Endodermal cell (in vitro differentiated cells): ENCODE data around the gene CPSF7. TPM values are rescaled to one million over a fixed set of nuclear protein-coding genes. Genes with fewer than 3 reads are reported as not detected.

ENCODE experiments used
- DNase-seq: peaks from one replicate; pipeline ENCODE4 v3.0.0-alpha.2; 2017
- H3K27ac ChIP-seq: 2 replicates; pipeline ENCODE4 v1.5.1; 2013; ENCODE audit warnings: mild to moderate bottlenecking, low read depth, low read length, moderate library complexity
- H3K27me3 ChIP-seq: 2 replicates; pipeline ENCODE4 v1.6.1; 2013; ENCODE audit warnings: mild to moderate bottlenecking, low read length, moderate library complexity; ENCODE audit not compliant: insufficient read depth, control insufficient read depth, poor library complexity, severe bottlenecking
- H3K36me3 ChIP-seq: 2 replicates; pipeline ENCODE4 v1.7.0; 2013; ENCODE audit warnings: mild to moderate bottlenecking, low read length, moderate library complexity; ENCODE audit not compliant: control insufficient read depth, insufficient read depth
- H3K4me1 ChIP-seq: one replicate; pipeline ENCODE4 v1.7.0; 2013; ENCODE audit warnings: low read length; ENCODE audit not compliant: control insufficient read depth, insufficient read depth
- H3K4me3 ChIP-seq: 2 replicates; pipeline ENCODE4 v1.5.1; 2013; ENCODE audit warnings: mild to moderate bottlenecking, low read length, moderate library complexity
- H3K9ac ChIP-seq: 2 replicates; pipeline ENCODE4 v1.6.1; 2013; ENCODE audit warnings: mild to moderate bottlenecking, low read length, moderate library complexity; ENCODE audit not compliant: poor library complexity, severe bottlenecking; ENCODE audit errors: extremely low read depth
- H3K9me3 ChIP-seq: 2 replicates; pipeline ENCODE4 v1.6.1; 2013; ENCODE audit warnings: mild to moderate bottlenecking, low read length, moderate library complexity; ENCODE audit not compliant: control insufficient read depth
- H3K27ac Mint-ChIP-seq: 2 replicates; pipeline ENCODE4 v1.8.0; 2020; ENCODE audit warnings: mixed read lengths
- H3K27me3 Mint-ChIP-seq: 2 replicates; pipeline ENCODE4 v1.8.0; 2021; ENCODE audit warnings: mild to moderate bottlenecking, mixed read lengths; ENCODE audit not compliant: insufficient read depth
- H3K36me3 Mint-ChIP-seq: 2 replicates; pipeline ENCODE4 v1.8.0; 2020; ENCODE audit warnings: low read depth, mixed read lengths
- H3K4me1 Mint-ChIP-seq: 2 replicates; pipeline ENCODE4 v1.8.0; 2020; ENCODE audit warnings: mixed read lengths
- H3K4me3 Mint-ChIP-seq: 2 replicates; pipeline ENCODE4 v1.8.0; 2020; ENCODE audit warnings: mild to moderate bottlenecking, moderate library complexity, mixed read lengths
- H3K9me3 Mint-ChIP-seq: 2 replicates; pipeline ENCODE4 v1.8.0; 2020; ENCODE audit warnings: mild to moderate bottlenecking, mixed read lengths
- CTCF ChIP-seq: fragments of 200-600 bp; sonication (generic); conservative IDR thresholded peaks from 2 replicates; pipeline ENCODE4 v1.5.0; 2021; ENCODE audit warnings: antibody characterized with exemption, mild to moderate bottlenecking
- WGBS, 2 experiments: methylation state at CpG; one replicate each; pipeline versions ENCODE4 v1.1.5 to v1.1.7; 2013; ENCODE audit warnings: missing lambda C conversion rate in 2 of 2, mixed read lengths in 1 of 2; ENCODE audit not compliant: insufficient coverage in 1 of 2, insufficient read length in 1 of 2; 5-methylcytosine and 5-hydroxymethylcytosine counted together
- long read RNA-seq, 4 experiments: library from polyadenylated mRNA in 2 of 4; library from RNA in 1 of 4; library from capped mRNA in 1 of 4; stranded (forward) in 3 of 4; unstranded in 1 of 4; transcript quantifications; one replicate each; pipeline ENCODE4 v2.0.0, GENCODE V29; 2020 to 2021; ENCODE audit warnings: inconsistent platforms in 1 of 4
- polyA plus RNA-seq, 2 experiments: library from polyadenylated mRNA; stranded (reverse); fragments of 50-300 nt; gene quantifications; one replicate each; pipeline ENCODE4 v1.2.3, GENCODE V29; 2013
- total RNA-seq, 2 donors: library from RNA; stranded (reverse); fragmentation: NEBNext Ultra II Directional in 1 of 2; extraction: Animal tissue kit (Norgen Biotek cat#: 25700) in 1 of 2; gene quantifications; 2 replicates in 1 of 2; 3 replicates in 1 of 2; pipeline ENCODE4 v1.2.1, GENCODE V29; 2021

Gene CPSF7
- 100 to 1,000 TPM; 108 to 117 TPM for total RNA-seq
- polyA plus RNA-seq (2013, experiment 1 of 2), result 100 TPM
- polyA plus RNA-seq (2013, experiment 2 of 2), result 91.8 TPM
- long read RNA-seq, experiment 1, transcript CPSF7-205 (10 exons, 3,524 nt), result major isoform, 5 of 40 reads
- long read RNA-seq, experiment 1, partial matches to known transcripts, result 14 of 40 reads
- long read RNA-seq, experiment 1, other reads (novel, unspliced or antisense), result 16 of 40 reads
- long read RNA-seq, experiment 2, transcript CPSF7-205 (10 exons, 3,524 nt), result major isoform, 57 of 135 reads
- long read RNA-seq, experiment 2, transcript CPSF7-202 (10 exons, 3,650 nt), result minor isoform, 29 of 135 reads
- long read RNA-seq, experiment 2, partial matches to known transcripts, result 14 of 135 reads
- long read RNA-seq, experiment 2, other reads (novel, unspliced or antisense), result 32 of 135 reads
- long read RNA-seq, experiment 3, transcript CPSF7-202 (10 exons, 3,650 nt), result major isoform, 16 of 74 reads
- long read RNA-seq, experiment 3, transcript CPSF7-205 (10 exons, 3,524 nt), result minor isoform, 15 of 74 reads
- long read RNA-seq, experiment 3, partial matches to known transcripts, result 7 of 74 reads
- long read RNA-seq, experiment 3, other reads (novel, unspliced or antisense), result 35 of 74 reads
- long read RNA-seq, experiment 4, partial matches to known transcripts, result 2 of 7 reads
- long read RNA-seq, experiment 4, other reads (novel, unspliced or antisense), result 4 of 7 reads

GRCh38 chr11:61429691-61430582 lies at the start of gene CPSF7, which contains the start of gene SDHAF2:
Gene CPSF7, minus strand, starts transcription at chr11:61429975. Its CDS starts 740 bp downstream, at chr11:61429235.
Gene SDHAF2, plus strand, starts transcription at chr11:61430124. Its CDS starts 23 bp downstream, at chr11:61430147.
- H3K4me1 Mint-ChIP-seq, result peaks cover 9% of the 10 kb centered on the region
- H3K9ac ChIP-seq, result peak within 1 kb of the TSS; percentile 90
- H3K27ac ChIP-seq, result peak within 1 kb of the TSS; percentile 98
- no peaks in the 10 kb centered on the region for H3K27me3 ChIP-seq
- H3K9me3 Mint-ChIP-seq, result no peaks in the 10 kb centered on the region
- no peak for TF ChIP-seq CTCF
- H3K9me3 ChIP-seq, result no peaks in the 10 kb centered on the region
- H3K4me3 ChIP-seq, result peak within 1 kb of the TSS; percentile 98
- peaks cover 46% of the 10 kb centered on the region for H3K36me3 ChIP-seq
- peak within 1 kb of the TSS; percentile 100 for H3K27ac Mint-ChIP-seq
- H3K27me3 Mint-ChIP-seq, result no peaks in the 10 kb centered on the region
- WGBS, 2 experiments, result 0% methylated on average over 27 to 81 of the region's 82 CpGs
- H3K36me3 Mint-ChIP-seq, result peaks cover 51% of the 10 kb centered on the region
- peak within 1 kb of the TSS; percentile 99 for H3K4me3 Mint-ChIP-seq
- peak; percentile 99 for DNase-seq
- peaks cover 4% of the 10 kb centered on the region for H3K4me1 ChIP-seq

- peaks cover 9% of the 10 kb centered on the region for H3K36me3 Mint-ChIP-seq
- TF ChIP-seq CTCF, result peak; percentile 94
- H3K27me3 ChIP-seq, result no peaks in the 10 kb centered on the region
- DNase-seq, result peak; percentile 90
- no peak overlapping the region for H3K27ac Mint-ChIP-seq
- peaks cover 3% of the 10 kb centered on the region for H3K27me3 Mint-ChIP-seq
- 11 to 13% methylated on average over 14 to 18 of the region's 18 CpGs for WGBS, 2 experiments
- no peak overlapping the region for H3K4me3 ChIP-seq
- no peak overlapping the region for H3K9ac ChIP-seq
- H3K4me1 ChIP-seq, result peaks cover 7% of the 10 kb centered on the region
- H3K9me3 Mint-ChIP-seq, result no peaks in the 10 kb centered on the region
- H3K4me1 Mint-ChIP-seq, result peaks cover 7% of the 10 kb centered on the region
- H3K36me3 ChIP-seq, result peaks cover 10% of the 10 kb centered on the region
- H3K4me3 Mint-ChIP-seq, result no peak overlapping the region
- no peak overlapping the region for H3K27ac ChIP-seq
- H3K9me3 ChIP-seq, result no peaks in the 10 kb centered on the region
Measured at GRCh38 chr11:61477727-61478148, 48.0 kb upstream of the CPSF7 start.

- H3K36me3 ChIP-seq, result peaks cover 13% of the 10 kb centered on the region
- H3K36me3 Mint-ChIP-seq, result peaks cover 10% of the 10 kb centered on the region
- peaks cover 7% of the 10 kb centered on the region for H3K4me1 ChIP-seq
- no peak for DNase-seq
- no peak overlapping the region for H3K27ac Mint-ChIP-seq
- peaks cover 7% of the 10 kb centered on the region for H3K4me1 Mint-ChIP-seq
- no peaks in the 10 kb centered on the region for H3K9me3 Mint-ChIP-seq
- H3K9me3 ChIP-seq, result no peaks in the 10 kb centered on the region
- H3K4me3 Mint-ChIP-seq, result no peak overlapping the region
- H3K9ac ChIP-seq, result no peak overlapping the region
- no peaks in the 10 kb centered on the region for H3K27me3 ChIP-seq
- no peak overlapping the region for H3K4me3 ChIP-seq
- H3K27ac ChIP-seq, result no peak overlapping the region
- no peak for TF ChIP-seq CTCF
- 85 to 86% methylated on average over 8 of the region's 8 CpGs for WGBS, 2 experiments
- peaks cover 3% of the 10 kb centered on the region for H3K27me3 Mint-ChIP-seq
Measured at GRCh38 chr11:61477126-61477525, 47.4 kb upstream of the CPSF7 start.
